ENCODE measurements around the gene AMDHD2.

Gene AMDHD2

DNA sequence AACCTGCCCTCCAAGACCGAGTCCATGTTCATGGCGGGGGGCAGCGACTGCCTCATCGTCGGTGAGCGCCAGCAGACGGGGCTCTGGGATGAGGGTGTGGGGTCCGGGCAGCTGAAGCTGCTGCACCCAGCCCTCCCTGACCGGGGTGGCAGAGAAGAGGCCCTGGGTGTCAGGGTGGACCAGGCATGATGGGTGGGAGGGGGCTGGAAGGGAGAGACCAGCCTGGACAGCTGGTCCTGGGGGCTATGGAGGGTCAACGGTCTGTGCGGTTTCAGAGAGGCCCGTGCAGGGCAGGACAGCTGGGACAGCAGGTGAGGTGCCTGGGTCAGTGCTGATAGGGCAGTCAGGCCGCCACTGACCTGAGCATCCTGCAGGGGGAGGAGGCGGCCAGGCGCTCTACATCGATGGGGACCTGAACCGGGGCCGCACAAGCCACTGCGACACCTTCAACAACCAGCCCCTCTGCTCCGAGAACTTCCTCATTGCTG lies 19.7 kb upstream of the AMDHD2 start:
- Histone ChIP-seq H3K23ac (ENCODE audit: low read length in 2 of 2) (no peak overlapping the region), H2BK5ac (ENCODE audit: low read depth, low read length, poor library complexity, severe bottlenecking) (no peak overlapping the region), H3K9ac (ENCODE audit: low read length) (no peak overlapping the region), H3K27ac (ENCODE audit: low read length, poor library complexity, severe bottlenecking) (no peak overlapping the region), H2BK120ac (ENCODE audit: low read depth, low read length) (no peak overlapping the region), H3K4me1 (ENCODE audit: control insufficient read depth, insufficient read depth, low read depth, low read length) (peaks cover 27% of the 10 kb centered on the region), H4K8ac (ENCODE audit: low read length) (no peak overlapping the region), H3K9me3 (ENCODE audit: control insufficient read depth, low read length) (no peaks in the 10 kb centered on the region), H2BK12ac (ENCODE audit: low read length in 2 of 2) (peak overlapping the region in 1 of 2 experiments; percentile 71), H3K36me3 (ENCODE audit: control insufficient read depth in 1 of 2, insufficient read depth in 2 of 2, low read depth in 1 of 2, low read length in 2 of 2) (peaks cover 24 to 53% of the 10 kb centered on the region in 2 experiments), H3K18ac (ENCODE audit: low read depth in 1 of 2, low read length in 2 of 2) (no peak overlapping the region), H3K27me3 (ENCODE audit: control insufficient read depth in 1 of 2, insufficient read depth in 1 of 2, low read length in 2 of 2) (no peaks in the 10 kb centered on the region), H3K79me1 (replicated peaks; ENCODE audit: low read length, poor library complexity, severe bottlenecking) (peaks cover 15% of the 10 kb centered on the region), H3K4me3 (ENCODE audit: insufficient read depth in 1 of 2, low read depth in 1 of 2, low read length in 2 of 2) (no peak overlapping the region), H2BK15ac (ENCODE audit: low read depth, poor library complexity, severe bottlenecking) (no peak overlapping the region), H3K4ac (ENCODE audit: low read depth in 1 of 2, low read length in 2 of 2) (no peak overlapping the region), H2AK5ac (ENCODE audit: low read length, severe bottlenecking) (no peak overlapping the region), H3K4me2 (ENCODE audit: low read length, poor library complexity, severe bottlenecking) (no peak overlapping the region), H3K14ac (ENCODE audit: low read length in 2 of 2) (no peak overlapping the region), H2AFZ (ENCODE audit: low read depth, low read length) (no peak overlapping the region), H4K91ac (ENCODE audit: low read length) (peak overlapping the region; percentile 18)
- DNase-seq: no peak
- 87% methylated on average over 20 of the region's 20 CpGs for WGBS

DNA sequence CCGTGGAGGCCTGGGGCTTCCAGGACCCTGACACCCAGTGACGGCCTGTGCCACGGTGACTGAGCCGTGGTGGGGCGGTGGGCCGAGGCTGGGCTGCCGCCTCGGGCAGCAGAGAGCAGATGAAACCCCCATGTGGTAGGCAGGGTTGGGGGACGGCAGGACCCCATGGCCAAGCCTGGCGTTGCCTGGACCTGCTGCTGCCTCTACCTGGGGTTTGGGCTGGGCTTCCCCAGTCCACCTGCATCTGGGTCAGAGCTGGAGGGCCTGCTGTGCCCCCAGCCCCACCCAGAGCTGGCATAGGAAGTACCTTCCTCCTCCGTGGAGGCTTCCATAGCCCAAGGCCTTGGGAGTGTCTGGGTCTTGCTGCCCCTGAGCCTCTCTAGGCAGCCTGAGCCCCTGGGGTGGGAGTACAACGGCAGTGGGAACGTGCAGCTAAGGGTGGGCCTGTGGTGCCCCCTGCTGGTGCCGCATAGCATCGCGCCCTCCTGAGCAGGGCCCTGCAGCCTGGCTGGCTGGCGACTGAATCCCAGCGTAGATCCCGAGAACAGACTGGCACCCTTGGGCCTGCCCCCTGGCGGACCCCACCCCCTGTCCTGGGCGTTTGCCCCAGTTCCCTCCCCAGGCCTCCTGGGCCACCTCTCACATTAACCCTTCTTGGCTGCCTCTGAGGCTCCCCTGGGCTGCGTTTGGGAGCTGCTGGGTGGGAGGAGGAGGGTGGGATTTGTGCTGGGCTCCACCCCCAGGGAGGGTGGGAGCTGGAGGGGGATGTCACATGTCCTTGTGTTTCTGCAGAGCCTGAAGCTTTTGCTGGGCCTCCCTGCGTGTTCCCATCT lies 19.0 kb upstream of the AMDHD2 start:
- H2BK15ac ChIP-seq (ENCODE audit: low read depth, poor library complexity, severe bottlenecking): no peak overlapping the region
- peak overlapping the region; percentile 43 for H3K4me2 ChIP-seq (ENCODE audit: low read length, poor library complexity, severe bottlenecking)
- no peak overlapping the region for H2BK5ac ChIP-seq (ENCODE audit: low read depth, low read length, poor library complexity, severe bottlenecking)
- H3K23ac ChIP-seq (ENCODE audit: low read length in 2 of 2): no peak overlapping the region
- H3K4ac ChIP-seq (ENCODE audit: low read depth in 1 of 2, low read length in 2 of 2): peak overlapping the region in 1 of 2 experiments; percentile 30
- H3K27me3 ChIP-seq (ENCODE audit: control insufficient read depth in 1 of 2, insufficient read depth in 1 of 2, low read length in 2 of 2): no peaks in the 10 kb centered on the region
- H2AK5ac ChIP-seq (ENCODE audit: low read length, severe bottlenecking): peak overlapping the region; percentile 38
- no peak overlapping the region for H2BK120ac ChIP-seq (ENCODE audit: low read depth, low read length)
- peaks cover 23 to 48% of the 10 kb centered on the region in 2 experiments for H3K36me3 ChIP-seq (ENCODE audit: control insufficient read depth in 1 of 2, insufficient read depth in 2 of 2, low read depth in 1 of 2, low read length in 2 of 2)
- H2AFZ ChIP-seq (ENCODE audit: low read depth, low read length): no peak overlapping the region
- peak overlapping the region; percentile 38 for H3K9ac ChIP-seq (ENCODE audit: low read length)
- H3K4me1 ChIP-seq (ENCODE audit: control insufficient read depth, insufficient read depth, low read depth, low read length): peaks cover 29% of the 10 kb centered on the region
- no peaks in the 10 kb centered on the region for H3K9me3 ChIP-seq (ENCODE audit: control insufficient read depth, low read length)
- H4K91ac ChIP-seq (ENCODE audit: low read length): peak overlapping the region; percentile 62
- no peak overlapping the region for H3K18ac ChIP-seq (ENCODE audit: low read depth in 1 of 2, low read length in 2 of 2)
- H3K14ac ChIP-seq (ENCODE audit: low read length in 2 of 2): no peak overlapping the region
- H3K79me1 ChIP-seq (replicated peaks; ENCODE audit: low read length, poor library complexity, severe bottlenecking): peaks cover 15% of the 10 kb centered on the region
- DNase-seq: peak; percentile 87
- no peak overlapping the region for H3K4me3 ChIP-seq (ENCODE audit: insufficient read depth in 1 of 2, low read depth in 1 of 2, low read length in 2 of 2)
- peak overlapping the region in 1 of 2 experiments; percentile 71 for H2BK12ac ChIP-seq (ENCODE audit: low read length in 2 of 2)
- 49% methylated on average over 19 of the region's 23 CpGs for WGBS
- peak overlapping the region; percentile 89 for H3K27ac ChIP-seq (ENCODE audit: low read length, poor library complexity, severe bottlenecking)
- peak overlapping the region; percentile 27 for H4K8ac ChIP-seq (ENCODE audit: low read length)

DNA sequence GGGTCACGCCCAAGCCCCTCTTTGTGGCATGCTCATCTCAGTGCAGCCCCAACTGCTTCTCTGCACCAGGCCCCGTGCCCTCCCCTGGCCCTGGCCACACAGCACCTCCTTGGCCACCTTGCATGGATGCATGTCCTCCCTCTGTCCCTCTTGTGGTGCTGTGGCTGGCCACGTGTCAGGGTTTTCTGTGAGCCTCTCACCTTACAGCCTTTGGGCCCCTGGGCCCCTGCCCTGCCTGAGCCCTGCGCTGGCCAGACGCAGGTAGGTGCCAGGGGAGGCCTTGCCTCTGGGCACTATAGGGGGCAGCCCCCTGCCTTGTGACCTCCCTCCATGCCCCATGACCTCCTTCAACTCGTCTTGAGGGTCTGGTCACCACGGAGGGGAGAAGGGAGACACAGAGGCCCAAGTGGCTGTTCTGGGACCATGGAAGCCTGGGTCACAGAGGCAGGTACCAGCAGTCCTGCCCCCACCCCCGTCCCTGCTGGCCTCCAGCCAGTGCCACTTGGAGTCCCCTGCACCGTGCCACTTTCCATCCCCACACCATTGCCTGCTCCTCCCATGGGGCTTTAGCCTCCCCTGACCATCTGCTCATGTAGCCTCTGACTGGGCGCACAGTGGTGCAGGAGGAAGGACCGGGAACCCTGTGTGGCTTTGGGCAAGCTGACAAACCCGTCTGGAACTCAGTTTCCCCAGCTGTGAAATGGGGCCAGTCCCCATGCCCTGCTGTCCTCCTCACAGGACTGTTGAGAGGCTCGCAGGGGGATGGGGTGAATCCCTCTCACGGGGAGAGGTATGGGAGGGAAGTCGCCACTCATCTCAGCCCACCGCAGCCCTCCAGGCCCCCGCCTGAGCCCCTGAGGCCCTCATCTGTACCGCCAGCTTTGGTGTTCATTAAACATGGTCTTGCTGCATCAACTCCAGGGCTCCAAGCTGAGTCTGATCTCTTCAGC lies 17.9 kb upstream of the AMDHD2 start:
- Histone ChIP-seq H2AFZ (ENCODE audit: low read depth, low read length) (no peak overlapping the region), H4K91ac (ENCODE audit: low read length) (no peak overlapping the region), H2BK15ac (ENCODE audit: low read depth, poor library complexity, severe bottlenecking) (no peak overlapping the region), H3K27ac (ENCODE audit: low read length, poor library complexity, severe bottlenecking) (peak overlapping the region; percentile 89), H3K14ac (ENCODE audit: low read length in 2 of 2) (no peak overlapping the region), H2BK5ac (ENCODE audit: low read depth, low read length, poor library complexity, severe bottlenecking) (peak overlapping the region; percentile 19), H3K79me1 (replicated peaks; ENCODE audit: low read length, poor library complexity, severe bottlenecking) (peaks cover 17% of the 10 kb centered on the region), H3K9ac (ENCODE audit: low read length) (peak overlapping the region; percentile 38), H2BK120ac (ENCODE audit: low read depth, low read length) (no peak overlapping the region), H3K18ac (ENCODE audit: low read depth in 1 of 2, low read length in 2 of 2) (peak overlapping the region; percentile 11 to 80), H3K4ac (ENCODE audit: low read depth in 1 of 2, low read length in 2 of 2) (peak overlapping the region; percentile 33 to 37), H3K23ac (ENCODE audit: low read length in 2 of 2) (peak overlapping the region in 1 of 2 experiments; percentile 1), H4K8ac (ENCODE audit: low read length) (peak overlapping the region; percentile 72), H2AK5ac (ENCODE audit: low read length, severe bottlenecking) (peak overlapping the region; percentile 96), H3K4me2 (ENCODE audit: low read length, poor library complexity, severe bottlenecking) (peak overlapping the region; percentile 57), H2BK12ac (ENCODE audit: low read length in 2 of 2) (peak overlapping the region; percentile 4 to 83), H3K4me3 (ENCODE audit: insufficient read depth in 1 of 2, low read depth in 1 of 2, low read length in 2 of 2) (no peak overlapping the region), H3K4me1 (ENCODE audit: control insufficient read depth, insufficient read depth, low read depth, low read length) (peaks cover 30% of the 10 kb centered on the region), H3K36me3 (ENCODE audit: control insufficient read depth in 1 of 2, insufficient read depth in 2 of 2, low read depth in 1 of 2, low read length in 2 of 2) (peaks cover 12 to 37% of the 10 kb centered on the region in 2 experiments), H3K27me3 (ENCODE audit: control insufficient read depth in 1 of 2, insufficient read depth in 1 of 2, low read length in 2 of 2) (no peaks in the 10 kb centered on the region), H3K9me3 (ENCODE audit: control insufficient read depth, low read length) (no peaks in the 10 kb centered on the region)
- DNase-seq: no peak
- WGBS: 85% methylated on average over 18 of the region's 18 CpGs

All from mesenchymal stem cell (in vitro differentiated cells and primary cell).